ENCODE measurements around the gene NUTM2A.
"Not testable (repeated sequence)": the region's sequence is repeated elsewhere in the genome, so short reads cannot be mapped to it uniquely, and the experiment has no call there.

Gene NUTM2A

DNA sequence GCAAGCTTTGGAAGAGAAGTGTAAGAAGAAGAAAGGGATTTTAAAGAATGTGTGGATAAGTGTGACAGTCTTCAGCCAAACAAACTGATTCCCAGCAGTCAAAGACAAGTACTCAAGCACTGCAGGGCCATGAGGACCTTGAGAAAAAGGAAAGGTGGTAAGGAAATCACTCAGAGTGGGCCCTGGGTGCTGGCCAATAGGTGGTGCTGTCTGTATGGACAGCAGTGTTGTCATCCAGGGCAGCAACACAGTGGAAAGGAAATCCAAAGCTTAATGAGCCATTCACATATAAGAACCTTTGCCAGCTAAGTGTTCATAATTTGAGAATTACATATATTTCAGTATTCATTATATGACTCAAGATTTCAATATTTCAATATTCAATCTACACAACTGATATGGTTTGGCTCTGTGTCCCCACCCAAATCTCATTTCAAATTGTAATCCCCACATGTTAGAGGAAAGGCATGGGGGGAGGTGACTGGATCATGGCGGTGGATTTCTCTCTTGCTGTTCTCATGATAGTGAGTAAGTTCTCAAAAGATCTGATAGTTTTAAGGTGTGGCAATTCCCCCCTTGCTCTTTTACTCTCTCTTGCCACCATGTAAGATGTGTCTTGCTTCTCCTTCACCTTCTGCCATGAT is 55.6 kb downstream of the NUTM2A start:
- DNase-seq, result not testable (repeated sequence)

Measured in eye (tissue), 1 donor.